H54 (cell line): ENCODE data around the gene SERPINB10.

Source experiments
- DNase-seq: peaks from one replicate; pipeline ENCODE4 v3.0.0; 2011; ENCODE audit warnings: low spot score, mixed read lengths; ENCODE audit not compliant: insufficient read length
- FAIRE-seq: peaks from 3 replicates; lab custom pipeline; 2011; peaks lifted over from hg19 to GRCh38; lab: Jason Lieb, UNC
- POLR2A ChIP-seq: IDR thresholded peaks from 2 replicates; pipeline ENCODE4 v1.6.1; 2011; ENCODE audit warnings: low read depth, mild to moderate bottlenecking, low read length

SERPINB10 gene

GRCh38 chr18:63882333-63883141, 25.2 kb upstream of the SERPINB10 start:
- DNase-seq, result peak; percentile 11
- no peak for TF ChIP-seq POLR2A
- no peak for FAIRE-seq

GRCh38 chr18:63883617-63884016, 24.1 kb upstream of the SERPINB10 start:
- FAIRE-seq (no peak), DNase-seq (no peak)
- TF ChIP-seq POLR2A, result no peak

- no peak for DNase-seq
- TF ChIP-seq POLR2A, result no peak
- FAIRE-seq, result no peak
Observed at GRCh38 chr18:63887424-63887823, 20.3 kb upstream of the SERPINB10 start, which contains the start of gene SERPINB2. TSS of gene SERPINB2 (plus strand) at chr18:63887705. CDS start at chr18:63891445, 3,740 bp downstream.

- FAIRE-seq (no peak), DNase-seq (no peak)
- no peak for TF ChIP-seq POLR2A
Observed at GRCh38 chr18:63888470-63889190, 19.1 kb upstream of the SERPINB10 start.

GRCh38 chr18:63889626-63890025, 18.1 kb upstream of the SERPINB10 start:
- DNase-seq, result no peak
- FAIRE-seq, result no peak
- TF ChIP-seq POLR2A, result no peak

GRCh38 chr18:63890237-63890949, 17.4 kb upstream of the SERPINB10 start:
- FAIRE-seq (no peak), DNase-seq (no peak)
- no peak for TF ChIP-seq POLR2A

GRCh38 chr18:63890950-63891304, 16.8 kb upstream of the SERPINB10 start:
- TF ChIP-seq POLR2A, result no peak
- FAIRE-seq (no peak), DNase-seq (no peak)

GRCh38 chr18:63892566-63892965, 15.2 kb upstream of the SERPINB10 start:
- FAIRE-seq (no peak), DNase-seq (no peak)
- no peak for TF ChIP-seq POLR2A

GRCh38 chr18:63894106-63894772, 13.5 kb upstream of the SERPINB10 start:
- no peak for DNase-seq
- TF ChIP-seq POLR2A, result no peak
- FAIRE-seq, result no peak

- no peak for FAIRE-seq
- no peak for TF ChIP-seq POLR2A
- no peak for DNase-seq
Observed at GRCh38 chr18:63895190-63895589, 12.6 kb upstream of the SERPINB10 start.

- DNase-seq (no peak), FAIRE-seq (no peak)
- no peak for TF ChIP-seq POLR2A
Observed at GRCh38 chr18:63897072-63897471, 10.7 kb upstream of the SERPINB10 start.

- DNase-seq, result no peak
- no peak for FAIRE-seq
- TF ChIP-seq POLR2A, result no peak
Observed at GRCh38 chr18:63899206-63899605, 8.6 kb upstream of the SERPINB10 start.

GRCh38 chr18:63903851-63904570, 3.7 kb upstream of the SERPINB10 start:
- DNase-seq (no peak), FAIRE-seq (no peak)
- no peak for TF ChIP-seq POLR2A
